Neural crest cell (in vitro differentiated cells): ENCODE measurements around the gene LIMS2. TPM values are rescaled to one million over a fixed set of nuclear protein-coding genes. Genes with fewer than 3 reads are reported as not detected.

Experiments used
- DNase-seq: peaks from one replicate; pipeline ENCODE4 v3.0.0; 2021; ENCODE audit warnings: low read depth, mixed read lengths, low spot score
- H3K27ac Mint-ChIP-seq: one replicate; pipeline ENCODE4 v1.8.0; 2021; ENCODE audit warnings: mild to moderate bottlenecking, mixed read lengths; ENCODE audit not compliant: unreplicated experiment
- H3K27me3 Mint-ChIP-seq: 2 replicates; pipeline ENCODE4 v1.8.0; 2021; ENCODE audit warnings: low read depth, mild to moderate bottlenecking, mixed read lengths
- H3K36me3 Mint-ChIP-seq: 2 replicates; pipeline ENCODE4 v1.8.0; 2021; ENCODE audit warnings: low read depth, mild to moderate bottlenecking, mixed read lengths
- H3K4me1 Mint-ChIP-seq: 2 replicates; pipeline ENCODE4 v1.8.0; 2021; ENCODE audit warnings: mixed read lengths
- H3K4me3 Mint-ChIP-seq: one replicate; pipeline ENCODE4 v1.8.0; 2021; ENCODE audit warnings: mild to moderate bottlenecking, mixed read lengths
- H3K9me3 Mint-ChIP-seq: 2 replicates; pipeline ENCODE4 v1.8.0; 2021; ENCODE audit warnings: mixed read lengths
- CTCF ChIP-seq: fragments of 200-600 bp; sonication (generic); conservative IDR thresholded peaks from 2 replicates; pipeline ENCODE4 v1.5.0; 2021; ENCODE audit warnings: antibody characterized with exemption, mild to moderate bottlenecking
- total RNA-seq: library from RNA; stranded (reverse); gene quantifications from 2 replicates; pipeline ENCODE4 v1.2.1, GENCODE V29; 2021

The LIMS2 gene
- total RNA-seq, 1 donor from 2014 or later = 7.6 TPM

- no peak for DNase-seq
- no peaks in the 10 kb centered on the region for H3K27me3 Mint-ChIP-seq
- H3K4me1 Mint-ChIP-seq = peaks cover 5% of the 10 kb centered on the region
- H3K9me3 Mint-ChIP-seq = no peaks in the 10 kb centered on the region
- no peak overlapping the region for H3K27ac Mint-ChIP-seq
- H3K36me3 Mint-ChIP-seq = no peaks in the 10 kb centered on the region
- H3K4me3 Mint-ChIP-seq = no peak overlapping the region
- no peak for TF ChIP-seq CTCF
Measured at GRCh38 chr2:127631997-127632581, 43.2 kb downstream of the LIMS2 start.

- Mint-ChIP-seq H3K4me3 (no peak overlapping the region), H3K4me1 (peaks cover 5% of the 10 kb centered on the region), H3K36me3 (no peaks in the 10 kb centered on the region), H3K9me3 (no peaks in the 10 kb centered on the region), H3K27ac (no peak overlapping the region), H3K27me3 (no peaks in the 10 kb centered on the region)
- DNase-seq = no peak
- no peak for TF ChIP-seq CTCF
Measured at GRCh38 chr2:127631541-127631996, 43.8 kb downstream of the LIMS2 start.

GRCh38 chr2:127630864-127631540 is 44.3 kb downstream of the LIMS2 start:
- no peaks in the 10 kb centered on the region for H3K9me3 Mint-ChIP-seq
- no peaks in the 10 kb centered on the region for H3K36me3 Mint-ChIP-seq
- H3K4me3 Mint-ChIP-seq = no peak overlapping the region
- TF ChIP-seq CTCF = no peak
- H3K4me1 Mint-ChIP-seq = peaks cover 5% of the 10 kb centered on the region
- H3K27ac Mint-ChIP-seq = no peak overlapping the region
- no peak for DNase-seq
- no peaks in the 10 kb centered on the region for H3K27me3 Mint-ChIP-seq

- no peak for TF ChIP-seq CTCF
- no peaks in the 10 kb centered on the region for H3K36me3 Mint-ChIP-seq
- H3K27me3 Mint-ChIP-seq = no peaks in the 10 kb centered on the region
- no peaks in the 10 kb centered on the region for H3K9me3 Mint-ChIP-seq
- H3K27ac Mint-ChIP-seq = peak overlapping the region; percentile 13
- no peak overlapping the region for H3K4me3 Mint-ChIP-seq
- peaks cover 5% of the 10 kb centered on the region for H3K4me1 Mint-ChIP-seq
- DNase-seq = no peak
Measured at GRCh38 chr2:127630096-127630863, 45.0 kb downstream of the LIMS2 start.

GRCh38 chr2:127629637-127630036 is 45.7 kb downstream of the LIMS2 start:
- H3K27ac Mint-ChIP-seq = no peak overlapping the region
- no peak overlapping the region for H3K4me3 Mint-ChIP-seq
- H3K36me3 Mint-ChIP-seq = no peaks in the 10 kb centered on the region
- TF ChIP-seq CTCF = no peak
- H3K4me1 Mint-ChIP-seq = peaks cover 5% of the 10 kb centered on the region
- DNase-seq = no peak
- no peaks in the 10 kb centered on the region for H3K9me3 Mint-ChIP-seq
- H3K27me3 Mint-ChIP-seq = no peaks in the 10 kb centered on the region
